ENCODE data around the gene ABCC5.

The ABCC5 gene

GRCh38 chr3:183896610-183897009 is 121.1 kb downstream of the ABCC5 start:
- no peak overlapping the region for H3K4me3 ChIP-seq (ENCODE audit: low read depth, low read length)
- no peak for TF ChIP-seq CTCF (conservative IDR thresholded peaks at IDR 0.05; ENCODE audit: low read depth, low read length)
- DNase-seq (ENCODE audit: low read depth): no peak

GRCh38 chr3:183896184-183896583 is 121.5 kb downstream of the ABCC5 start:
- no peak for TF ChIP-seq CTCF (conservative IDR thresholded peaks at IDR 0.05; ENCODE audit: low read depth, low read length)
- no peak for DNase-seq (ENCODE audit: low read depth)
- H3K4me3 ChIP-seq (ENCODE audit: low read depth, low read length): no peak overlapping the region

- TF ChIP-seq CTCF (conservative IDR thresholded peaks at IDR 0.05; ENCODE audit: low read depth, low read length): no peak
- H3K4me3 ChIP-seq (ENCODE audit: low read depth, low read length): no peak overlapping the region
- no peak for DNase-seq (ENCODE audit: low read depth)
These were observed 121.9 kb downstream of the ABCC5 start for GRCh38 chr3:183895774-183896173.

GRCh38 chr3:183895296-183895695 is 122.4 kb downstream of the ABCC5 start:
- peak; percentile 79 for DNase-seq (ENCODE audit: low read depth)
- H3K4me3 ChIP-seq (ENCODE audit: low read depth, low read length): no peak overlapping the region
- peak; percentile 89 for TF ChIP-seq CTCF (conservative IDR thresholded peaks at IDR 0.05; ENCODE audit: low read depth, low read length)

GRCh38 chr3:183892610-183893214 is 125.0 kb downstream of the ABCC5 start:
- DNase-seq (ENCODE audit: low read depth): no peak
- no peak for TF ChIP-seq CTCF (conservative IDR thresholded peaks at IDR 0.05; ENCODE audit: low read depth, low read length)
- H3K4me3 ChIP-seq (ENCODE audit: low read depth, low read length): no peak overlapping the region

GRCh38 chr3:183885766-183886165 is 131.9 kb downstream of the ABCC5 start:
- DNase-seq (ENCODE audit: low read depth): no peak
- H3K4me3 ChIP-seq (ENCODE audit: low read depth, low read length): no peak overlapping the region
- no peak for TF ChIP-seq CTCF (conservative IDR thresholded peaks at IDR 0.05; ENCODE audit: low read depth, low read length)
